CD8-positive, alpha-beta memory T cell (primary cell): Measurements from ENCODE around the gene PCDHA7. TPM values are rescaled to one million over a fixed set of nuclear protein-coding genes. Genes with fewer than 3 reads are reported as not detected.

Experiments
- CTCF ChIA-PET: fragments of 350-600 bp; sonication (Branson Sonifier 250); formaldehyde crosslinking; loops from one replicate; lab custom pipeline; 2021; ENCODE audit warnings: antibody characterized with exemption; lab: Charles Lee
- POLR2A ChIA-PET: fragments of 350-600 bp; sonication (Branson Sonifier 250); formaldehyde crosslinking; loops from one replicate; lab custom pipeline; 2021; ENCODE audit warnings: antibody characterized with exemption; lab: Charles Lee
- DNase-seq, 5 donors: peaks; one replicate each; pipeline versions ENCODE4 v3.0.0 to v3.0.0-alpha.2; 2020 to 2022; ENCODE audit warnings: mixed read lengths in 1 of 5
- H3K27ac ChIP-seq: one replicate; pipeline ENCODE4 v1.7.0; 2013; ENCODE audit warnings: low read depth, mild to moderate bottlenecking, low read length, moderate library complexity
- H3K27me3 ChIP-seq: 2 replicates; pipeline ENCODE4 v1.7.0; 2013; ENCODE audit warnings: low read length, mild to moderate bottlenecking; ENCODE audit not compliant: insufficient read depth, poor library complexity, severe bottlenecking
- H3K36me3 ChIP-seq: 2 replicates; pipeline ENCODE4 v1.7.0; 2013; ENCODE audit warnings: mild to moderate bottlenecking, low read length, moderate library complexity; ENCODE audit not compliant: insufficient read depth
- H3K4me1 ChIP-seq: 2 replicates; pipeline ENCODE4 v1.7.0; 2013; ENCODE audit warnings: mild to moderate bottlenecking, low read length, moderate library complexity; ENCODE audit not compliant: insufficient read depth
- H3K4me3 ChIP-seq: 2 replicates; pipeline ENCODE4 v1.7.0; 2013; ENCODE audit warnings: mild to moderate bottlenecking, low read length
- H3K9me3 ChIP-seq: 2 replicates; pipeline ENCODE4 v1.7.0; 2013; ENCODE audit warnings: mild to moderate bottlenecking, low read length
- H3K27ac Mint-ChIP-seq, 8 donors: one replicate each; pipeline ENCODE4 v1.8.0; 2020 to 2021; ENCODE audit warnings: mixed read lengths in 8 of 8, mild to moderate bottlenecking in 6 of 8, inconsistent platforms in 3 of 8, moderate library complexity in 3 of 8
- H3K27me3 Mint-ChIP-seq, 2 donors: one replicate each; pipeline ENCODE4 v1.8.0; 2020 to 2021; ENCODE audit warnings: mixed read lengths in 2 of 2, mild to moderate bottlenecking in 1 of 2, moderate library complexity in 1 of 2
- H3K36me3 Mint-ChIP-seq, 3 donors: one replicate each; pipeline ENCODE4 v1.8.0; 2020 to 2021; ENCODE audit warnings: mixed read lengths in 3 of 3, inconsistent platforms in 1 of 3, mild to moderate bottlenecking in 1 of 3
- H3K4me1 Mint-ChIP-seq, 3 donors: one replicate each; pipeline ENCODE4 v1.8.0; 2020 to 2021; ENCODE audit warnings: mixed read lengths in 3 of 3, inconsistent platforms in 1 of 3, mild to moderate bottlenecking in 1 of 3
- H3K4me3 Mint-ChIP-seq, 7 donors: one replicate each; pipeline ENCODE4 v1.8.0; 2020 to 2021; ENCODE audit warnings: mixed read lengths in 7 of 7, mild to moderate bottlenecking in 6 of 7, moderate library complexity in 4 of 7, inconsistent platforms in 2 of 7
- H3K9me3 Mint-ChIP-seq, 5 donors: one replicate each; pipeline ENCODE4 v1.8.0; 2020 to 2022; ENCODE audit warnings: mixed read lengths in 5 of 5, mild to moderate bottlenecking in 3 of 5, moderate library complexity in 2 of 5, inconsistent platforms in 1 of 5
- polyA plus RNA-seq: library from polyadenylated mRNA; unstranded; fragments of 300-500 nt; fragmentation: Illumina TruSeq; gene quantifications from one replicate; pipeline ENCODE4 v1.2.3, GENCODE V29; 2021
- total RNA-seq, 2 experiments: library from RNA; stranded (reverse); gene quantifications; one replicate each; pipeline ENCODE4 v1.2.3, GENCODE V29; 2021

Gene PCDHA7
- total and polyA plus RNA-seq, 3 experiments from 2014 or later: not detected

GRCh38 chr5:140881889-140882590 is 48.0 kb downstream of the PCDHA7 start, which contains the start of gene PCDHA13:
PCDHA13 (plus strand) TSS chr5:140882124; CDS start chr5:140882269, 145 bp downstream.
- Mint-ChIP-seq H3K4me3 (no peak within 1 kb of the TSS), H3K27ac (no peak within 1 kb of the TSS)
- CTCF ChIA-PET: no interaction called here

GRCh38 chr5:140882591-140882899 is 48.5 kb downstream of the PCDHA7 start:
- peaks cover 20 to 34% (median 24%) of the 10 kb centered on the region in 5 donors for H3K9me3 Mint-ChIP-seq
- ChIA-PET POLR2A (no interaction called here), CTCF (no interaction called here)
- Histone ChIP-seq H3K27me3 (peaks cover 4% of the 10 kb centered on the region), H3K36me3 (no peaks in the 10 kb centered on the region), H3K4me1 (no peaks in the 10 kb centered on the region), H3K27ac (no peak overlapping the region), H3K4me3 (no peak overlapping the region), H3K9me3 (no peaks in the 10 kb centered on the region)
- H3K27ac Mint-ChIP-seq: no peak overlapping the region
- no peaks in the 10 kb centered on the region for H3K4me1 Mint-ChIP-seq
- H3K4me3 Mint-ChIP-seq: no peak overlapping the region
- H3K36me3 Mint-ChIP-seq: no peaks in the 10 kb centered on the region
- no peak for DNase-seq
- H3K27me3 Mint-ChIP-seq: peaks cover 28 to 36% of the 10 kb centered on the region in 2 donors

More at GRCh38 chr5:140881889-140882590, 48.0 kb downstream of the PCDHA7 start, which contains the start of gene PCDHA13:
- POLR2A ChIA-PET: no interaction called here
- Mint-ChIP-seq H3K36me3 (no peaks in the 10 kb centered on the region), H3K4me1 (no peaks in the 10 kb centered on the region), H3K27me3 (peaks cover 26 to 36% of the 10 kb centered on the region in 2 donors), H3K9me3 (peaks cover 20 to 31% (median 21%) of the 10 kb centered on the region in 5 donors)
- Histone ChIP-seq H3K4me1 (no peaks in the 10 kb centered on the region), H3K36me3 (no peaks in the 10 kb centered on the region), H3K27ac (no peak within 1 kb of the TSS), H3K4me3 (no peak within 1 kb of the TSS), H3K27me3 (peaks cover 4% of the 10 kb centered on the region), H3K9me3 (no peaks in the 10 kb centered on the region)
- DNase-seq: no peak

DNA sequence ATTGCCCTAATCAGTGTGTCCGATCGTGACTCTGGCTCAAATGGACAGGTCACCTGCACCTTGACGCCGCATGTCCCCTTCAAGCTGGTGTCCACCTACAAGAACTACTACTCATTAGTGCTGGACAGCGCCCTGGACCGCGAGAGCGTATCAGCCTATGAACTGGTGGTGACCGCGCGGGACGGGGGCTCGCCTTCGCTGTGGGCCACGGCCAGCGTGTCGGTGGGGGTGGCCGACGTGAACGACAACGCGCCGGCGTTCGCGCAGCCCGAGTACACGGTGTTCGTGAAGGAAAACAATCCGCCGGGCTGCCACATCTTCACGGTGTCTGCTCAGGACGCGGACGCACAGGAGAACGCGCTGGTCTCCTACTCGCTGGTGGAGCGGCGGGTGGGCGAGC is 49.3 kb downstream of the PCDHA7 start:
- POLR2A ChIA-PET: no interaction called here
- H3K27me3 Mint-ChIP-seq: peaks cover 30 to 36% of the 10 kb centered on the region in 2 donors
- DNase-seq: no peak
- CTCF ChIA-PET: no interaction called here
- no peaks in the 10 kb centered on the region for H3K4me1 ChIP-seq
- H3K36me3 ChIP-seq: no peaks in the 10 kb centered on the region
- H3K27ac ChIP-seq: no peak overlapping the region
- H3K4me1 Mint-ChIP-seq: no peaks in the 10 kb centered on the region
- no peaks in the 10 kb centered on the region for H3K36me3 Mint-ChIP-seq
- H3K4me3 Mint-ChIP-seq: no peak overlapping the region
- H3K4me3 ChIP-seq: no peak overlapping the region
- H3K9me3 ChIP-seq: no peaks in the 10 kb centered on the region
- H3K27me3 ChIP-seq: peaks cover 4% of the 10 kb centered on the region
- H3K27ac Mint-ChIP-seq: no peak overlapping the region
- peaks cover 20 to 35% (median 24%) of the 10 kb centered on the region in 5 donors for H3K9me3 Mint-ChIP-seq

GRCh38 chr5:140883927-140884697 is 50.0 kb downstream of the PCDHA7 start:
- no peak overlapping the region for H3K4me3 ChIP-seq
- H3K4me1 Mint-ChIP-seq: no peaks in the 10 kb centered on the region
- peaks cover 27 to 31% of the 10 kb centered on the region in 2 donors for H3K27me3 Mint-ChIP-seq
- no peaks in the 10 kb centered on the region for H3K4me1 ChIP-seq
- H3K27ac ChIP-seq: no peak overlapping the region
- no peaks in the 10 kb centered on the region for H3K36me3 ChIP-seq
- H3K9me3 Mint-ChIP-seq: peaks cover 20 to 35% (median 22%) of the 10 kb centered on the region in 5 donors
- POLR2A ChIA-PET: no interaction called here
- DNase-seq: no peak
- H3K9me3 ChIP-seq: no peaks in the 10 kb centered on the region
- H3K27ac Mint-ChIP-seq: no peak overlapping the region
- H3K4me3 Mint-ChIP-seq: no peak overlapping the region
- CTCF ChIA-PET: no interaction called here
- H3K27me3 ChIP-seq: no peaks in the 10 kb centered on the region
- no peaks in the 10 kb centered on the region for H3K36me3 Mint-ChIP-seq

Other genes starting within 250 kb of the PCDHA7 start
- 1 to 10 TPM; 3.1 to 3.3 TPM for gene CD14, start 201.1 kb upstream of the PCDHA7 start, total RNA-seq
- gene CD14, start 201.1 kb upstream of the PCDHA7 start, polyA plus RNA-seq: 0.43 TPM
- gene TMCO6, start 194.8 kb upstream of the PCDHA7 start, total RNA-seq: 10 to 100 TPM; 23.9 to 24.4 TPM
- 15.4 TPM for gene TMCO6, start 194.8 kb upstream of the PCDHA7 start, polyA plus RNA-seq
- gene NDUFA2, start 186.6 kb upstream of the PCDHA7 start, total RNA-seq: 10 to 100 TPM; 77.5 to 81.7 TPM
- 146 TPM for gene NDUFA2, start 186.6 kb upstream of the PCDHA7 start, polyA plus RNA-seq
- 100 to 1,000 TPM in 1 of 2 experiments, 10 to 100 TPM in 1; 96.3 to 104 TPM for gene IK, start 186.4 kb upstream of the PCDHA7 start, total RNA-seq
- 193 TPM for gene IK, start 186.4 kb upstream of the PCDHA7 start, polyA plus RNA-seq
- gene WDR55, start 169.4 kb upstream of the PCDHA7 start, total RNA-seq: 10 to 100 TPM; 40.1 to 40.7 TPM
- 17.3 TPM for gene WDR55, start 169.4 kb upstream of the PCDHA7 start, polyA plus RNA-seq
- gene DND1, start 160.7 kb upstream of the PCDHA7 start, total RNA-seq: 1 to 10 TPM; 2.3 to 2.9 TPM
- gene DND1, start 160.7 kb upstream of the PCDHA7 start, polyA plus RNA-seq: not detected
- 100 to 1,000 TPM in 1 of 2 experiments, 10 to 100 TPM in 1; 97.4 to 104 TPM for gene HARS1, start 142.9 kb upstream of the PCDHA7 start, total RNA-seq
- 63.6 TPM for gene HARS1, start 142.9 kb upstream of the PCDHA7 start, polyA plus RNA-seq
- 10 to 100 TPM; 26.4 to 29.4 TPM for gene HARS2, start 142.8 kb upstream of the PCDHA7 start, total RNA-seq
- 21.0 TPM for gene HARS2, start 142.8 kb upstream of the PCDHA7 start, polyA plus RNA-seq
- 10 to 100 TPM; 71.2 to 75.2 TPM for gene ZMAT2, start 133.8 kb upstream of the PCDHA7 start, total RNA-seq
- 81.7 TPM for gene ZMAT2, start 133.8 kb upstream of the PCDHA7 start, polyA plus RNA-seq
- gene PCDHA1, start 48.1 kb upstream of the PCDHA7 start, total RNA-seq: not detected
- gene PCDHA1, start 48.1 kb upstream of the PCDHA7 start, polyA plus RNA-seq: not detected
- gene PCDHA2, start 39.4 kb upstream of the PCDHA7 start, total RNA-seq: not detected
- gene PCDHA2, start 39.4 kb upstream of the PCDHA7 start, polyA plus RNA-seq: not detected
- not detected for gene PCDHA3, start 33.2 kb upstream of the PCDHA7 start, total RNA-seq
- not detected for gene PCDHA3, start 33.2 kb upstream of the PCDHA7 start, polyA plus RNA-seq
- gene PCDHA4, start 27.2 kb upstream of the PCDHA7 start, total RNA-seq: not detected
- not detected for gene PCDHA4, start 27.2 kb upstream of the PCDHA7 start, polyA plus RNA-seq
- gene PCDHA5, start 12.7 kb upstream of the PCDHA7 start, total RNA-seq: not detected
- not detected for gene PCDHA5, start 12.7 kb upstream of the PCDHA7 start, polyA plus RNA-seq
- gene PCDHA6, start 6.3 kb upstream of the PCDHA7 start, total RNA-seq: not detected
- gene PCDHA6, start 6.3 kb upstream of the PCDHA7 start, polyA plus RNA-seq: not detected
- gene PCDHA8, start 6.9 kb downstream of the PCDHA7 start, total RNA-seq: not detected
- gene PCDHA8, start 6.9 kb downstream of the PCDHA7 start, polyA plus RNA-seq: not detected
- not detected for gene PCDHA9, start 14.1 kb downstream of the PCDHA7 start, total RNA-seq
- gene PCDHA9, start 14.1 kb downstream of the PCDHA7 start, polyA plus RNA-seq: not detected
- gene PCDHA10, start 21.6 kb downstream of the PCDHA7 start, total RNA-seq: not detected
- gene PCDHA10, start 21.6 kb downstream of the PCDHA7 start, polyA plus RNA-seq: not detected
- gene PCDHA11, start 34.7 kb downstream of the PCDHA7 start, total RNA-seq: not detected
- not detected for gene PCDHA11, start 34.7 kb downstream of the PCDHA7 start, polyA plus RNA-seq
- gene PCDHA12, start 41.0 kb downstream of the PCDHA7 start, total RNA-seq: not detected
- gene PCDHA12, start 41.0 kb downstream of the PCDHA7 start, polyA plus RNA-seq: not detected
- gene PCDHA13, start 47.9 kb downstream of the PCDHA7 start, total RNA-seq: not detected
- not detected for gene PCDHA13, start 47.9 kb downstream of the PCDHA7 start, polyA plus RNA-seq
- gene PCDHAC1, start 92.0 kb downstream of the PCDHA7 start, total RNA-seq: not detected
- gene PCDHAC1, start 92.0 kb downstream of the PCDHA7 start, polyA plus RNA-seq: not detected
- gene PCDHAC2, start 132.2 kb downstream of the PCDHA7 start, total RNA-seq: not detected
- not detected for gene PCDHAC2, start 132.2 kb downstream of the PCDHA7 start, polyA plus RNA-seq
- not detected for gene PCDHB1, start 217.1 kb downstream of the PCDHA7 start, total RNA-seq
- gene PCDHB1, start 217.1 kb downstream of the PCDHA7 start, polyA plus RNA-seq: not detected